Caco-2 (cell line): ENCODE data around the gene VOPP1. TPM values are rescaled to one million over a fixed set of nuclear protein-coding genes. Genes with fewer than 3 reads are reported as not detected.

Experiments
- BruUV-seq: library from RNA; stranded (reverse); fragments of 400-500 nt; replicated peaks from 2 replicates; lab custom pipeline; 2021; lab: Mats Ljungman, UMichigan
- CTCF ChIA-PET: fragments of 300-600 bp; sonication (Branson Sonifier 250); formaldehyde crosslinking; loops from one replicate; lab custom pipeline; 2022; ENCODE audit warnings: antibody characterized with exemption; lab: Charles Lee
- POLR2A ChIA-PET: fragments of 300-600 bp; sonication (Branson Sonifier 250); formaldehyde crosslinking; loops from one replicate; lab custom pipeline; 2022; ENCODE audit warnings: antibody characterized with exemption; lab: Charles Lee
- DNase-seq, 2 experiments: peaks; one replicate each; pipeline versions ENCODE4 v3.0.0 to v3.0.0-alpha.2; 2020 to 2022
- H3K27me3 ChIP-seq: replicated peaks from 2 replicates; pipeline ENCODE4 v1.6.0; 2011; ENCODE audit warnings: low read length; ENCODE audit not compliant: control insufficient read depth, insufficient read depth
- H3K36me3 ChIP-seq: 2 replicates; pipeline ENCODE4 v1.5.1; 2011; ENCODE audit warnings: low read length; ENCODE audit not compliant: control insufficient read depth, insufficient read depth
- H3K4me1 ChIP-seq: fragments of 250-450 bp; sonication (Bioruptor Pico); 2 replicates; pipeline ENCODE4 v1.5.1; 2020; ENCODE audit warnings: mild to moderate bottlenecking
- H3K4me3 ChIP-seq: 2 replicates; pipeline ENCODE4 v1.5.1; 2011; ENCODE audit warnings: low read depth, mild to moderate bottlenecking, control low read depth, low read length
- H3K9me3 ChIP-seq: fragments of 250-450 bp; sonication (Bioruptor Pico); 2 replicates; pipeline ENCODE4 v1.5.1; 2020; ENCODE audit warnings: mild to moderate bottlenecking, moderate library complexity
- H3K27ac Mint-ChIP-seq: one replicate; pipeline ENCODE4 v1.8.0; 2022; ENCODE audit warnings: mixed read lengths; ENCODE audit not compliant: unreplicated experiment
- H3K27me3 Mint-ChIP-seq: one replicate; pipeline ENCODE4 v1.8.0; 2022; ENCODE audit warnings: mixed read lengths; ENCODE audit not compliant: insufficient read depth, unreplicated experiment
- H3K36me3 Mint-ChIP-seq: one replicate; pipeline ENCODE4 v1.8.0; 2022; ENCODE audit warnings: mild to moderate bottlenecking, mixed read lengths; ENCODE audit not compliant: insufficient read depth, unreplicated experiment
- H3K4me1 Mint-ChIP-seq: one replicate; pipeline ENCODE4 v1.8.0; 2022; ENCODE audit warnings: low read depth, mixed read lengths; ENCODE audit not compliant: unreplicated experiment
- H3K4me3 Mint-ChIP-seq: one replicate; pipeline ENCODE4 v1.8.0; 2022; ENCODE audit warnings: mild to moderate bottlenecking, moderate library complexity, mixed read lengths; ENCODE audit not compliant: unreplicated experiment
- H3K9me3 Mint-ChIP-seq: one replicate; pipeline ENCODE4 v1.8.0; 2022; ENCODE audit warnings: mixed read lengths; ENCODE audit not compliant: unreplicated experiment
- intact Hi-C: fragments of 100-400 bp; cut with micrococcal nuclease; formaldehyde crosslinking; loops from one replicate; pipeline ENCODE4 v1.10.0; 2022; ENCODE audit not compliant: unreplicated experiment
- total RNA-seq: library from RNA; stranded (reverse); gene quantifications from 2 replicates; pipeline ENCODE4 v1.2.3, GENCODE V29; 2022
- TF ChIP-seq, protein P1 (sequence below), 2 experiments: fragments of 200-600 bp in 1 of 2; IDR thresholded peaks; 1 replicate in 1 of 2; 2 replicates in 1 of 2; pipeline versions ENCODE4 v1.5.1 to v1.8.0; 2011 to 2022; ENCODE audit warnings: antibody characterized with exemption in 1 of 2, control low read depth in 1 of 2, inconsistent platforms in 1 of 2, low read depth in 1 of 2, low read length in 1 of 2, mild to moderate bottlenecking in 1 of 2, moderate library complexity in 1 of 2; ENCODE audit not compliant: insufficient read depth in 1 of 2, severe bottlenecking in 1 of 2, unreplicated experiment in 1 of 2

VOPP1 gene
- total RNA-seq, 1 experiment from 2014 or later = 46.8 TPM

DNA sequence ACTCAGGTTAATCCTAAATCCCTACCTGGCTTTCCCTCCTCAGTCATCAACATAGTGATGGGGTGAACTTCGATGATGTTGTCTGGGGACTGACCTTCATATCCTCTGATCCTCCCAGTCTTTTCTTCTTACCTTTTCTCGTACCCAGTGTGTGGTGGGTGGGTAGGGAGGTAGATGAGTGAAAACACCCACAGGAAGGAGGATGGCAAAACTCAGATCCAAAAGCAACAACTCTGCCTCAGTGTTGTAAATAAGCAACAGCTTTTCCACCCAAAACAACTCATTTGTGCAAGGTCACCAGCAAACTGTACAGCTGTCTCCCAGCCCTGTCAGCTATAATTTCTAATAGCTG is 38.6 kb downstream of the VOPP1 start:
- DNase-seq = no peak
- ChIA-PET POLR2A (interaction anchor here (0.6 kb wide), 1 partner anchor 39 kb away, joined by 3 read pairs; no protein-coding TSS in a partner anchor), CTCF (no interaction called here)
- peaks cover 12% of the 10 kb centered on the region for H3K4me1 ChIP-seq
- intact Hi-C loops = loop anchor here (2.0 kb wide), 1 partner anchor 17 kb away; no protein-coding TSS in a partner anchor
- H3K27me3 ChIP-seq = no peaks in the 10 kb centered on the region
- Mint-ChIP-seq H3K9me3 (no peaks in the 10 kb centered on the region), H3K36me3 (no peaks in the 10 kb centered on the region), H3K4me1 (peaks cover 12% of the 10 kb centered on the region), H3K27ac (no peak overlapping the region), H3K27me3 (no peaks in the 10 kb centered on the region), H3K4me3 (no peak overlapping the region)
- BruUV-seq = no TSS peak
- TF ChIP-seq, protein P1, sequence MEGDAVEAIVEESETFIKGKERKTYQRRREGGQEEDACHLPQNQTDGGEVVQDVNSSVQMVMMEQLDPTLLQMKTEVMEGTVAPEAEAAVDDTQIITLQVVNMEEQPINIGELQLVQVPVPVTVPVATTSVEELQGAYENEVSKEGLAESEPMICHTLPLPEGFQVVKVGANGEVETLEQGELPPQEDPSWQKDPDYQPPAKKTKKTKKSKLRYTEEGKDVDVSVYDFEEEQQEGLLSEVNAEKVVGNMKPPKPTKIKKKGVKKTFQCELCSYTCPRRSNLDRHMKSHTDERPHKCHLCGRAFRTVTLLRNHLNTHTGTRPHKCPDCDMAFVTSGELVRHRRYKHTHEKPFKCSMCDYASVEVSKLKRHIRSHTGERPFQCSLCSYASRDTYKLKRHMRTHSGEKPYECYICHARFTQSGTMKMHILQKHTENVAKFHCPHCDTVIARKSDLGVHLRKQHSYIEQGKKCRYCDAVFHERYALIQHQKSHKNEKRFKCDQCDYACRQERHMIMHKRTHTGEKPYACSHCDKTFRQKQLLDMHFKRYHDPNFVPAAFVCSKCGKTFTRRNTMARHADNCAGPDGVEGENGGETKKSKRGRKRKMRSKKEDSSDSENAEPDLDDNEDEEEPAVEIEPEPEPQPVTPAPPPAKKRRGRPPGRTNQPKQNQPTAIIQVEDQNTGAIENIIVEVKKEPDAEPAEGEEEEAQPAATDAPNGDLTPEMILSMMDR (IDR thresholded peaks at IDR 0.05; ENCODE audit: insufficient read depth in 1 of 2, low read depth in 1 of 2, low read length in 1 of 2, severe bottlenecking in 1 of 2, unreplicated experiment in 1 of 2) = no peak
- no peaks in the 10 kb centered on the region for H3K36me3 ChIP-seq
- no peaks in the 10 kb centered on the region for H3K9me3 ChIP-seq
- no peak overlapping the region for H3K4me3 ChIP-seq

GRCh38 chr7:55533050-55533728 is 39.1 kb downstream of the VOPP1 start:
- BruUV-seq = no TSS peak
- ChIA-PET CTCF (no interaction called here), POLR2A (interaction anchor here (0.6 kb wide), 1 partner anchor 40 kb away, joined by 3 read pairs; no protein-coding TSS in a partner anchor)
- no peak for DNase-seq
- intact Hi-C loops = no loop called here
- H3K4me3 Mint-ChIP-seq = no peak overlapping the region
- TF ChIP-seq, protein P1 (IDR thresholded peaks at IDR 0.05; ENCODE audit: insufficient read depth in 1 of 2, low read depth in 1 of 2, low read length in 1 of 2, severe bottlenecking in 1 of 2, unreplicated experiment in 1 of 2) = no peak
- H3K9me3 ChIP-seq = no peaks in the 10 kb centered on the region
- no peak overlapping the region for H3K27ac Mint-ChIP-seq
- no peaks in the 10 kb centered on the region for H3K9me3 Mint-ChIP-seq
- no peaks in the 10 kb centered on the region for H3K36me3 ChIP-seq
- H3K27me3 Mint-ChIP-seq = no peaks in the 10 kb centered on the region
- H3K4me3 ChIP-seq = no peak overlapping the region
- peaks cover 12% of the 10 kb centered on the region for H3K4me1 ChIP-seq
- no peaks in the 10 kb centered on the region for H3K27me3 ChIP-seq
- H3K36me3 Mint-ChIP-seq = no peaks in the 10 kb centered on the region
- H3K4me1 Mint-ChIP-seq = peaks cover 12% of the 10 kb centered on the region

DNA sequence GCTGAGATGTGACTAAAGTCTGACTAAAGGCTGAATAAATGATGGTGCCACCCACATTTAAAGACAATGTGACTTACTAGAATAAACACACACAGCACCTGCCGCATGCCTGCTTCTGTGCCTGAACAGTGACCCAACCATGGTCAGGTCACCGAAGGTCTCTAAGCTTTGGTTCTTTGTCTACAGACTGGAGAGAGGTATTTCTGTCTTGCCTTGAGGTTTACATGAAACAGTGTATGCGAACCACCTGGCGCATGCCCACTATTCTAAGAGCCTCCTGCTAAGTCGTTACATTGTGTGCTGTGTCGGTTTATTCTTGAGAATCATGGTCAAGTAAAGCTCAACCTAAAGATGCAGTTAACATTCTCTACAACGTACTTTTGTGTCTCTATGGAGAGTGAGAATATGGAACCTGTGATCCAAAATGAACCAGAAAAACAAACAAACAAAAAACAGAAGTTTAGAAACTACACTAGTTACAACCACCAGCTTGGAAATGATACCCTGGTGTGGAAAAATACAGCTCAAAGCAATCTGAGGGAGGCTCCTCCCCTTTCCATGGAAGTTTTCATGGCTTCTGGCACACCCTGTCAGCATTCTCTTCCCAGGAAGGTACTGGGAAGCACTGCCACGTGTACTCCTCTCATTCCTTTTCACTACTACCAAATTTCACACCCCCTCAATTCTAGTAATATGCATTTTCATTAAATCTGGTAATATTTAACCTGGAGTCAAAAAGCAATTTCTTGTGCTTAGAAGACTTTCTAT is 40.0 kb downstream of the VOPP1 start:
- H3K4me3 Mint-ChIP-seq = no peak overlapping the region
- H3K36me3 ChIP-seq = no peaks in the 10 kb centered on the region
- no peaks in the 10 kb centered on the region for H3K9me3 ChIP-seq
- CTCF ChIA-PET = no interaction called here
- no peaks in the 10 kb centered on the region for H3K9me3 Mint-ChIP-seq
- no peaks in the 10 kb centered on the region for H3K27me3 ChIP-seq
- BruUV-seq = no TSS peak
- peaks cover 12% of the 10 kb centered on the region for H3K4me1 ChIP-seq
- no peak overlapping the region for H3K4me3 ChIP-seq
- H3K36me3 Mint-ChIP-seq = no peaks in the 10 kb centered on the region
- TF ChIP-seq, protein P1 (IDR thresholded peaks at IDR 0.05; ENCODE audit: insufficient read depth in 1 of 2, low read depth in 1 of 2, low read length in 1 of 2, severe bottlenecking in 1 of 2, unreplicated experiment in 1 of 2) = no peak
- H3K27ac Mint-ChIP-seq = no peak overlapping the region
- DNase-seq = no peak
- intact Hi-C loops = no loop called here
- H3K4me1 Mint-ChIP-seq = peaks cover 12% of the 10 kb centered on the region
- no peaks in the 10 kb centered on the region for H3K27me3 Mint-ChIP-seq
- POLR2A ChIA-PET = no interaction called here
